MV-4-11 (cell line): ENCODE results near the gene SSBP3.
"Not testable (repeated sequence)": the region's sequence is repeated elsewhere in the genome, so short reads cannot be mapped to it uniquely, and the experiment has no call there.

Experiments used
- DNase-seq: peaks from one replicate; lab custom pipeline; 2025; lab: John Stamatoyannopoulos, UW

Gene SSBP3

GRCh38 chr1:54348700-54349021 is 57.5 kb downstream of the SSBP3 start:
- no peak for DNase-seq

DNA sequence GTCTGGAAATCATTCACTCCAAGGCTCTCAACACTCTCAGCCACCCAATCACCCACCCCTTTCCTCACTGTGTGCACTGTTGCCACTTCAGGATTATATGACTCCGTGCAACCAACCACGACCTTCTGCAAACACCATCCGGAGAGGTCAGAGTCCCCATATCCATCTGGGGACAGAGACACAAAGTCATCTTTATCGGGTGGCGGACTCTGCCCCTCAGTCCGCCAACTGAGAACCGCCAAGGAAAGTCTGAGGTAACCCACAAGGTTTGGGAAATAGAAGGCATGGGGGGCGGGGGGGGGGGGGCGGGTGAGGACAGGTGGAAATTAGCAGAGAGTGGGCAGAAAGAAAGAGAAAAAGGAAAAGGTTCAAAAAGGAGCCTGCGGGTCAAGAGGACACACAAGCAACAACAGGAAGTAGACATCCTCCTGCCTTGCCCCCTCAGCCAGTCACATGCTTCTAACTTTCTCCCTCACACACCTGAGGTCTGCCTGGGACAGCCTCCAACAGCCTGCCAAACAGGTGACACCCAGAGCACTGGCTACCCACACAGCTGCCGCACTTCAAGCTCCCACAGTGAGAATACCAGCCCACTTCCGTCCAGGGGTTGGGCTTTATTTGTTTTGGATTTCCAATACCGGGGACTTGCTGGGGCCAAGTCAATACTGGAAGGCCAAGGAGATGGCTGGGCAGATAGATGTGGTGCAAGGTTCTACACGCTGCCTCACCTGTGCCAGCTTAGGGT is 58.1 kb downstream of the SSBP3 start:
- no peak for DNase-seq

GRCh38 chr1:54347261-54347954 is 58.8 kb downstream of the SSBP3 start:
- no peak for DNase-seq

GRCh38 chr1:54345548-54345947 is 60.6 kb downstream of the SSBP3 start:
- DNase-seq: not testable (repeated sequence)

- DNase-seq: no peak
These were observed 61.1 kb downstream of the SSBP3 start for GRCh38 chr1:54345116-54345515.

DNA sequence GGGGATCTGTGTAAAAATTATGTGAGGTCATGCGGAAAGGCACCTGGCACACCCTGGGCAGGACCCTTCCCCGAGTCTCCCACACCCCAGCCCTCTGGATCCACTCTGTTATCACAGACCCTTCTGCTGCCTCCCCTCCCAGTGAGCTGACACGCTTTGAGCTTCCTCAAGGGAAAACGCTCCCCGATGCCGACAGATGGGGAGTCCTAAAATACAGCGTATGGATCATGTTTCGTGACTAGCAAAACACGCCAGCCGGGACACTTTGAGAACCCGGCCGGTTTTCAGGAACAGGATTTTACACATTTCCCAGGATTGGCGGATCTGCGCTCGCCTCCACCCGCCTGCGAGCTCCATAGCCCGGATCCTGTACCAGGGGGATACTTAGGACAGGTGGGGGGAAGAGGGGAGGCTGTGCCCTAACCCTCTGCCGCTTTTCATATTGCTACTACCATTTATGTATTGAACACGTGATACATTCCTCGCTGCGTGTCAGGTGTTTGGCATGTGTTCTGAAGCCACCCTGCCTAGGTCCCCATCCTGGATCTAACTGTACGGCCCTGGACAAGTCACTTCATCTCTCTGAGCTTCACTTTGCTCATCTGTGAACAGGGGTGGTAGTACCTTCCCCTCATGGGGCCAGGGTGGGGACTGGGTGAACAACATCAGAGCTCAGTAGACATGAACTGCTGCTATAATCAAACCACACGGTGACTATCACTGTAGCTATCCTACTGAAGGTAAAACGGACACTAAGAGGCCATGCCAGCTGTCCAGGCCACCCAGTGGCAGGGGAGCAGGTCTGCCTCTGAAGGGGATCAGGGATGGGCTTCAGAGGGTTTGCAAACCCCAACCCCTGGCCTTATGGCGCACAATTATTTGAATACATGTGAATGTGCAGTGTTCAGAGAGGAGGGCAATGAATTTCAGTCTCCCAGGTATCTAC is 63.2 kb downstream of the SSBP3 start:
- DNase-seq: no peak

GRCh38 chr1:54342288-54342687 is 63.9 kb downstream of the SSBP3 start:
- DNase-seq: no peak

- no peak for DNase-seq
These were observed 64.4 kb downstream of the SSBP3 start for GRCh38 chr1:54341763-54342162.

DNA sequence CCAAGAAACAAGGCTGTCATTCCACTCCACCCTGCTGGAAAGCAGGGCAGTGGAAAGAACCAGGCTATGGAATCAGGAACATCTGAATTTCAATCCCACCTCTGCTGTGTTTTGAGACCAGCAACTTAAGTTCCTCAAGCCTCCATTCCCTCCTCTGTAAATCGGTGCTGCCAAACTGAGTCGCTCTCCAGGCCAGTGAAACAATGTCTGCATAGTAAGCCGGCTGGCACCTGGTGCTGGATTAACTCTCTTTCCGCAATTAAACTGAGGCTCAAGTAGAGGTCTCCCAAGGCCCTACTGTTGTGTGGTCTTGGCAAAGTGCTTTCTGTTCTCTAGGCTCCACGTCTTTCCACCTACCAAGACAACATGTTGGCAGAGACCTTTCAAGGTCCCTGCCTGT is 65.3 kb downstream of the SSBP3 start:
- DNase-seq: no peak

DNA sequence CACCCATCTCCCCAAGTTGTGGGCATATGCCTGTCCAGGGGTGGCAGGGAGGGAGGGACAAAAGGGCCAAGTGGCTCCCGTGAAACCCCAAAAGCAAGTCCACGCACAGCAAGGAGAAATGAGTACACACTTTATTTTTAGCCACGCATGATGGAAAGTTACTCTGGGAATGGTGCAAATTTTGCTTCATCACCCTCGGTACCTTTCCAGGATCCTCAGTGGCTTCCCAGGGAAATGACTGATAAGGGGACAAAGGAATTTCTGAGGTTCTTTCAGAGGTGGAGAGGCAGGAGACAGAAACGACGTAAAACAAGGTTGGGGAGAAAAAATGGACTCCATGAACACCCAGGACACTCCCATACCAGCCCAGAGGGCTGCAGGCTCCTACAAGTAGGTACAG is 65.8 kb downstream of the SSBP3 start:
- no peak for DNase-seq

GRCh38 chr1:54339126-54339525 is 67.1 kb downstream of the SSBP3 start:
- no peak for DNase-seq

DNA sequence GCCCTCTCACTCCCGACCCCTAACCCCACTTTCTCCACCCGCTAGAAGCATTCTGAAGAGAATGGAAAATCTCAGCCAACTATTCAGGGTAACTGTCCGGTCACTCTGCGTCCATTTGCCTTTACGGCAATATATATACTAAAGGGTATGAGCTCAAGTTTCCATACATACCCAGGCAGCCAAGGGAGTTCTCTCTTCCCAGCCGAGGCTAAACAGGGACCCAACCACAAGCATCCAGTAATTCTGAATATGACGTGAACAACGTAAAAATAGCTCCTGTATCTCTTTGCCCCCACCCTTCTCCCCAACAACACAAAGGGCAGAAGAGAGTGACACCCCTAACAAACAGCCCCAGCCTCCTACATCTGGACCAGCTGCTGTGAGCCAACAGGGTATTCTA is 67.7 kb downstream of the SSBP3 start:
- DNase-seq: no peak

GRCh38 chr1:54337928-54338327 is 68.3 kb downstream of the SSBP3 start:
- DNase-seq: peak; percentile 45

DNA sequence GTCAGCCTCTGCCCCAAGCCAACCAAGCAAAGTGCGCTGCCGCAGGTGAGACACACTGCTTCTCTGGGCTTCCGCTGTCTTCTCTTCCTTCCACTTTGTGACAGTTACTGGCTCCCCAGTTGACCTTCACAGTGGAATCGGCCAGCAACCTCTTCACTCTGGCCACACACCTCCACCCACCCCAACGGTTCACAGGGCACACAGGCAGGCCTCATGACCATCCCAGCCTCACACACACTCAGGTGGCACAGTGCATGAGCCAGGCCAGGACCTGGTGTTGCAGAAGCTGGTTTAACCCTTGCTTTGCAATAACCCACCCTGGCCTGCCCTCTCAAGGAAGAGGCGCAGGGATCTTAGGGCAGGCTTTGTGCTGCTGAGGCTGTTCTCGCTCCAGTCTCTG is 69.2 kb downstream of the SSBP3 start:
- no peak for DNase-seq

- DNase-seq: no peak
These were observed 70.1 kb downstream of the SSBP3 start for GRCh38 chr1:54336116-54336515.

DNA sequence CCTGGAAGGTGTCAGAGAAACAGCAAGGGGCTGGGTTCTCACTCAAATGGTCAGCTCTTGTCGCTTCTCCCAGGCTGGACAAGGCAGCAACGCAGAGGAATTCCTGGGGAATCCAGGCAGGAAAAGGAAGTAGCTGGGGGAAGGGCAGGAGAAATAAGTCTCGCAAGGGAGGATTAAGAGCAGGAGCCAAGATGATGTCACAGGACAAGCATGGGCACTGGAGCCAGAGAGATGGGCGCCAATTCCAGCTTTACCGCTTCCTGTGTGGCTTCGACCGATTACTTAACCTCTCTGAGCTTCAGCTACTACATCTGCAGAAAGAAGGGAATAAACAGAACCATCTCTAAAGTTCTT is 70.5 kb downstream of the SSBP3 start:
- DNase-seq: peak; percentile 82

DNA sequence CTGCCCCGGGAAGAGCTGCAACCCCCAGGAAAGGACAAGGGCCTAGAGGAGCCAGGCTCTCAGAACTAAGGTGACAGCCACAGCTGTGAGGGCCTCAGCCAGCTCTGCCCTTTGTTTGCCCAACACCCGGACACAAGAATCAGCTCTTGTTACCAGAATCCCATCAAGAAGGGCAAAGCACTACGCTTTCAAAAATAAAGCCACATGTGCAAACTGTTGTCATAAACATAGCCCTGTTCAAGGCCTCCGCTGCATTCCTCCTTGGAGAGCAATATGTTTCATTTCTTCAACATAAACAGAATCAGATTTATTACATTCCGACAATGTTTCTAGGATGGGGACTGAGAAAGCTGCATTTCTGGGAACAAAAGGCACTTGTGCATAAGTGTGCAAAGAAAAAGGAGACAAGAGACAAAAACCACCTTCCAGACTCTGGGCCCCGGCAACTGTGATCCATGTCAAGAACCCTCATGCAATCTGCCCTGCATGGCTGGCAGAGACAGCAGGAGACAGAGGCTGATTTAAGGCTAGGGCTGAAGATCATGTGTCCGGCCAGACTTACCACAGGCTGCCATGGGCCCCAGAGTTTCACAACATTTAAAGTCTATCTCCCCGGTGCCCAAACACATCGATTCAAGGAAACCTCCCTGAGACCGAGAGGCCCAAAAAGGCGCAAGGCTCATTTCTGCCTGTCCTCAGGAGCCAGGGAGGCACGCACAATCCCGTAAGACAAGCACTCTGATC is 71.0 kb downstream of the SSBP3 start:
- DNase-seq: peak; percentile 93

DNA sequence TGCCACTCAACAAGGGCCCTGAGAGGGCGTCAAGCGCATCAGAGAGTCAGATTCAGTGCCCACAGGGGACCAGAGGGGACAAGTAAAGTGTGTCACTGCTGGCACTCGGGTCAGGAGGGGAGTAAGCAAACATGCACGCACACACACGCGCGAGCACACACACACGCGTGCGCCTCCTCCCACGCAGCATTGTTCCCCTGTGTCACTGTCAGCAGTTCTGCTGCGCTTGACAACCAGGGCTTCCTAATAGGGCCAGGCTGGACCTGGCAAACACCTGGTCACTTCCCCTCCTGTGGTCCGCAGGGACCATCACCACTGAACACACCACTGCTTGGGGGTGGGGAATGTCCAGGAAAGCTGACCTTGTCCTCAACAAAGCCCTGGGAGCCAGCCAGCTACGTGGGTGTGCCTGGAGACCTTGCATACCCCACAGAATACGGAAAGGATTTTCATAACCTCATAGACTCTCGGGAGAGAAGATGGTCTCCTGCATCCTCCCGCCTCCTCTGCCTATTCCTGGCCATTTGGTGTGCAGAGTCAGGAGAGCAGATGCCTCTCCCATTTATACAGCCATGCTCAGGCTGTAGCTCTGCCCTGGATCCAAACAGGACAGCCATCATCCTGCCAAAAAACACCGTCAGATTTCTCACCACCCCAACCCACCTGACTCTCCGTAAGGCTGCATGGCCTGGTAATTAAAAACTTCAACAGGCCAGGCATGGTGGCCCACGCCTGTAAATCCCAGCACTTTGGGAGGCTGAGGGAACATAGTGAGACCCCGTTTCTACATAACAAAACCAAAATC is 73.2 kb downstream of the SSBP3 start:
- peak; percentile 34 for DNase-seq

- no peak for DNase-seq
These were observed 74.2 kb downstream of the SSBP3 start for GRCh38 chr1:54331843-54332463.

DNA sequence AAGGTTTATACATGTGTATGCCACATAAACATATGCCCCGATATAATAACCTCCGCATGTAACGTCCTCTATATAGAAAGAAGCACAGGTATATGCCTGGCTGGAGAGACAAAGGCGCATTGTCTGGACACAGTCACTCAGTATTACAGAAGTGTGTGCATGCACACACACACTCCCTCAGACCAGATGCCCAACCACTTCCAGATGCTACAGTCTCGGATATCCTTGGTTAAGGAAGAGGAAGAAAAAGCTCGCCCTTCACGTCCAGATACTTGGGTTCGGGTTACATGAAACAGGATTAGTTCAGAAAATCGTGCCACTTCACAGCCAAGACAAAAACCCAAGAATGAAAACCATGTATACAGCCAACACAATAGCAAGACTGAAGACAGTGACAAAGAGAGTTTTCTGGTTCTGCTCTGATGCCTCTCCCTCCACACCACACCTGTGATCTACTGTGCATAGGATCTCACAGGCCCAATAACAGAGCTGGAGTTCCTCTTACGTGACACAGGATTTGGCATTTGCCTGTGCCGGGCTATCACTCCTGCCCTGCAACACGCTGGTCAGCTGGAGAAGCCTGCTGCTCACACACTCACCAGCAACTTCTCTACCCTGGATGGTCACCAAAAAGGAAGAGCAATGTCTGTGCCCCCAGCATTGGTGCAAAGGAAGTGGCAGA is 75.0 kb downstream of the SSBP3 start:
- DNase-seq: peak; percentile 72
